SJSA1 (cell line): ENCODE measurements around the gene CTDSP2. TPM values are rescaled to one million over a fixed set of nuclear protein-coding genes. Genes with fewer than 3 reads are reported as not detected.

Experiments
- DNase-seq, 2 experiments: peaks; one replicate each; pipeline ENCODE4 v3.0.0-alpha.2; 2015 to 2020; ENCODE audit warnings: low spot score in 2 of 2, low read depth in 1 of 2
- H3K27ac ChIP-seq: fragments of 250-450 bp; sonication (Bioruptor Pico); 2 replicates; pipeline ENCODE4 v1.5.1; 2020; ENCODE audit warnings: mild to moderate bottlenecking, moderate library complexity
- H3K27me3 ChIP-seq: fragments of 250-450 bp; sonication (Bioruptor Pico); replicated peaks from 2 replicates; pipeline ENCODE4 v1.5.1; 2020; ENCODE audit warnings: mild to moderate bottlenecking, moderate library complexity
- H3K36me3 ChIP-seq: fragments of 250-450 bp; sonication (Bioruptor Pico); 2 replicates; pipeline ENCODE4 v1.5.1; 2020; ENCODE audit warnings: mild to moderate bottlenecking
- H3K4me1 ChIP-seq: fragments of 250-450 bp; sonication (Bioruptor Pico); replicated peaks from 2 replicates; pipeline ENCODE4 v1.6.1; 2021; ENCODE audit warnings: mild to moderate bottlenecking
- H3K4me3 ChIP-seq: fragments of 250-450 bp; sonication (Bioruptor Pico); 2 replicates; pipeline ENCODE4 v1.5.1; 2020; ENCODE audit warnings: mild to moderate bottlenecking
- H3K9me3 ChIP-seq: fragments of 250-450 bp; sonication (Bioruptor Pico); replicated peaks from 2 replicates; pipeline ENCODE4 v1.5.1; 2020; ENCODE audit warnings: mild to moderate bottlenecking
- total RNA-seq: library from RNA; depleted of rRNA; stranded (reverse); fragments of >200 nt; shearing (Covaris generic); gene quantifications from 2 replicates; pipeline ENCODE4 v1.2.3, GENCODE V29; 2014

The CTDSP2 gene
- total RNA-seq, 1 experiment from 2014 or later = 508 TPM

GRCh38 chr12:57841445-57841844 lies 5.1 kb downstream of the CTDSP2 start:
- H3K27me3 ChIP-seq = no peaks in the 10 kb centered on the region
- H3K4me3 ChIP-seq = no peak overlapping the region
- H3K27ac ChIP-seq = no peak overlapping the region
- peaks cover 84% of the 10 kb centered on the region for H3K36me3 ChIP-seq
- DNase-seq = peak in 1 of 2 experiments; percentile 91
- peaks cover 75% of the 10 kb centered on the region for H3K4me1 ChIP-seq
- peaks cover 5% of the 10 kb centered on the region; the same call in 1 of the 2 replicates for H3K9me3 ChIP-seq

DNA sequence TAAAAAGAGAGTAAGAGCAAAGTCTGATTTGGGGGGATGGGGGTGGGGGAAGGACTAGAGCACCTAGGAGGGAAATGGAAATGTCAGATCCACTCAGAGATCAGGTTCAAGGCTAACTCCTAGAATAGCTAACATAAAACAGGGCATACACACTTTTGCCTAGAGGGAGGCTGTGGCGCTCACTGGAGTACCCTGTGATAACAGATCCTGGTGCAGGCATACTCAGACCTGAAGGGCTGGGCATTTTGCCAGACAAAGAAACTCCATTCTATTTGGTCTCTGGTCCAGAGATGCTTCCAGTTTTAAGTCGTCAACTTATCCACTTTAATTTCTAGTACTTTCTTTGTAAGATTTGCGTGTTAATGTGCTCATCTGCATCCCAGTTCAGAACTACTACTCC lies 5.8 kb downstream of the CTDSP2 start:
- Histone ChIP-seq H3K9me3 (peaks cover under 1% of the 10 kb centered on the region; the same call in 1 of the 2 replicates), H3K36me3 (peaks cover 84% of the 10 kb centered on the region), H3K4me3 (no peak overlapping the region), H3K27ac (no peak overlapping the region), H3K27me3 (no peaks in the 10 kb centered on the region), H3K4me1 (peaks cover 79% of the 10 kb centered on the region)
- peak in 1 of 2 experiments; percentile 95 for DNase-seq

DNA sequence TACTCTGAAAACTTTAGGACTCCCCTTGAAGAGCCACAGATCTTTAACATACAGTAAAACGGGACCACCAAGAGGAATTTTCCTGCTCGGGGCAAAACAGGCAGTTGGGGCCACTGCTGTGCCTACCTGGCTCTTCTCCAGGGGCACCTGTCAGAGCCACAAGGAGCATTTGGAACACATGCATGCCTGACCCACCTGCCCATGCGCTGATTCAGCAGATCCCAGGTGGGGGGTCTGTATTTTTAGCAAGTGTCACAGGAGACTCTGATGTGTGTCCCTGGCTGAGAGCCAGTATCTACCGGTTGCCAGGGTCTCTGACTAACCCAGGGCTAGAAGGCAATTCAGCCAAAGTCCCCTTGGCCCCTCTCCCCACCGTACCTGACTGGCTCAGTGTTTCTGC lies 6.5 kb downstream of the CTDSP2 start:
- peak in 1 of 2 experiments; percentile 93 for DNase-seq
- Histone ChIP-seq H3K27me3 (no peaks in the 10 kb centered on the region), H3K4me3 (no peak overlapping the region), H3K9me3 (no peaks in the 10 kb centered on the region), H3K36me3 (peaks cover 80% of the 10 kb centered on the region), H3K27ac (no peak overlapping the region), H3K4me1 (peaks cover 78% of the 10 kb centered on the region)

GRCh38 chr12:57838594-57839302 lies 7.8 kb downstream of the CTDSP2 start:
- H3K4me1 ChIP-seq = peaks cover 67% of the 10 kb centered on the region
- no peaks in the 10 kb centered on the region for H3K27me3 ChIP-seq
- no peak overlapping the region for H3K4me3 ChIP-seq
- H3K36me3 ChIP-seq = peaks cover 70% of the 10 kb centered on the region
- H3K9me3 ChIP-seq = no peaks in the 10 kb centered on the region
- peak; percentile 75 to 82 for DNase-seq
- peak overlapping the region; percentile 0 for H3K27ac ChIP-seq

DNA sequence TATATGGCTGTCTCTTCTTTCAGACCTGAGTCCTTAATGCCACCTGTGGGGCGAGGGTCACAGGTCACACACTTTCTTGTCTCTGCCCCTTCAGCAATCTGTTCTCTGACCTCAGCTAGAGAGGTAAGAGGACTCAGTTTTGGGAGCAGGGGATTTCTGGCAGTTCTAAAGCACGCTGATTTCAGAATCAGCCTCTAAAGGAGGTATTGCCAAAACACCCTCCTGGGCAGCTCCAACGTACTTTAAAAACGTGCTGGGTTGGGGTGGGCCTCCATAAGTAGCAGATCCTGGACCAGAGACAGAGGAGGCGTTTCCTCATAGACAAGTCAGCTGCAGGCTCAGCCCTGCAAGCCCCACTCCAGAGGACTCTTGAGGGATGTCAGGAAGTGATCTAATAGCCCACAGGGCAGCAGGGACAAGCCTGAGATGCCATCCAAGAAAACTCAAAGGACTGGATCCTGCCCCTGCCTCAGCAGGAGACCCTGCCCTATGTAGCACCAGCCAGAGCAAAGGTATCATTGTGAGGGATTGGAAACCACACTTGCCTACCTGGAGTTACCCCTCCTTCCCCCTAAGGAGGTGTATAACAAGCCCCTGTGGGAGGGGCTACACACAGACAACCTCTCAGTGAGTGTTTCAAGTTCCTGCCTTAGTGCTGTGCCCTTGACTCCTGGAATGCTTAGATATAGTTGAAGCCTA lies 8.5 kb downstream of the CTDSP2 start:
- no peak for DNase-seq
- H3K9me3 ChIP-seq = no peaks in the 10 kb centered on the region
- no peaks in the 10 kb centered on the region for H3K27me3 ChIP-seq
- peak overlapping the region; percentile 0 for H3K27ac ChIP-seq
- H3K4me1 ChIP-seq = peaks cover 68% of the 10 kb centered on the region
- peaks cover 72% of the 10 kb centered on the region for H3K36me3 ChIP-seq
- no peak overlapping the region for H3K4me3 ChIP-seq

- no peak overlapping the region for H3K4me3 ChIP-seq
- no peak for DNase-seq
Measured at GRCh38 chr12:57836442-57837375, 9.8 kb downstream of the CTDSP2 start.

GRCh38 chr12:57835366-57836288 lies 10.9 kb downstream of the CTDSP2 start:
- Histone ChIP-seq H3K4me3 (no peak overlapping the region), H3K4me1 (peaks cover 68% of the 10 kb centered on the region), H3K9me3 (no peaks in the 10 kb centered on the region), H3K27me3 (no peaks in the 10 kb centered on the region), H3K27ac (no peak overlapping the region), H3K36me3 (peaks cover 63% of the 10 kb centered on the region)
- DNase-seq = peak; percentile 76 to 88

More at GRCh38 chr12:57836442-57837375, 9.8 kb downstream of the CTDSP2 start:
- Histone ChIP-seq H3K27me3 (no peaks in the 10 kb centered on the region), H3K9me3 (no peaks in the 10 kb centered on the region), H3K36me3 (peaks cover 66% of the 10 kb centered on the region), H3K27ac (peak overlapping the region; percentile 1), H3K4me1 (peaks cover 72% of the 10 kb centered on the region)

DNA sequence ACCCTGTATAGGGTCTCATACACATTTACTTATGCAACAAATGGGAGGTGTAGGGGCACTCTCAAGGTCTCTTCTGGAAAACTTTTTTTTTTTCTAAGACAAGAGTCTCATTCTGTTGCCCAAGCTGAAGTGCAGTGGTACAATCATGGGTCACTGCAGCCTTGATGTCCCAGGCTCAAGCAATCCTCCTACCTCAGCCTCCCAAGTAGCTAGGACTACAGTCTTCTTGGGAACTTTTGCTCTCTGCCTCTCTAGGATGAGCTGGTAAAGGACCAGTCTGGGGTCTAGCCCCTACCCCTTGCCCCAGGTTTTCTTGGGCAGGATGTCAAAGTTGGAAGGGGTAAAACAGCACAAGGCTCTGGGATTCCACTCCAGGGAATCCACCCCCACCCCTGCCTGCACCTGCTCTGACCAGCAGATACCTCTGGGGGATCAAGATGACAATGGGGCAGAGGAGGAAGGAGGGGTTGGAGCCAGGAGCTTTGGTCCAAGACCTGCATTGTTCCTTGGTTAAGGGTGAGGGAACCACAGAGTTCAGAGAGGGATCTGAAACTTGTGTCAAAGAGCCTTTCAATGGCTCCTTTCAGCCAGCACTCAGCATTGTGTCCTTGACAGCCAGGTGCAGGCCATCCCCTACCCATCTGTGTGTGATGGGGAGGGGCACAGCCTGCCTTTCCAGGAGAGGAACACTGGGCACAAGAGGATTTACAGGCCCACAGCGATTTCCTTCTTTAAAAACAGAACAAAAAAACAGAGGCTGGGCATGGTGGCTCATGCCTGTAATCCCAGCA lies 12.2 kb downstream of the CTDSP2 start:
- no peak overlapping the region for H3K27ac ChIP-seq
- H3K4me1 ChIP-seq = peaks cover 75% of the 10 kb centered on the region
- H3K9me3 ChIP-seq = no peaks in the 10 kb centered on the region

DNA sequence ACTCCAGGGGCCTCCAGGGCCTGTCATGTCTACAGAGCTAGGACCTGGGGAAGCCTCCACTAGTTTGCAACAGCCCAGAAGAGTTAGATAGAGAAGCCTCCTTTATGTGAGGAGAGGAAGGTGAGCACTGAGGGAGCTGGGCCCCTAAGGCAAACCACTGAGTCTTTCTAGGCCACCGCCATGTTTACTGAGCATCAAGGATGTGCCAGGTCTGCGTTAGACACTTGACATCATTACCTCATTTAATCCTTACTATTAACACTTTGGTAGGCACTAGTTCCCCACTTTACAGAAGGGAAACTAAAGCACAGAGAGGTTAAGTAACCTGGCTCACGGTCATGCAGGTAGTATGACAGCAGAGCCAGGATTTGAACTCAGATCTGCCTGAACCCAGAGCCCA lies 12.9 kb downstream of the CTDSP2 start:
- H3K4me3 ChIP-seq = no peak overlapping the region
- peaks cover 68% of the 10 kb centered on the region for H3K36me3 ChIP-seq
- peak; percentile 74 to 88 for DNase-seq
- no peak overlapping the region for H3K27ac ChIP-seq
- H3K9me3 ChIP-seq = no peaks in the 10 kb centered on the region
- H3K27me3 ChIP-seq = no peaks in the 10 kb centered on the region
- H3K4me1 ChIP-seq = peaks cover 69% of the 10 kb centered on the region

More for the DNA sequence above, 12.2 kb downstream of the CTDSP2 start:
- no peaks in the 10 kb centered on the region for H3K27me3 ChIP-seq
- peak; percentile 74 to 85 for DNase-seq
- H3K36me3 ChIP-seq = peaks cover 67% of the 10 kb centered on the region
- no peak overlapping the region for H3K4me3 ChIP-seq

GRCh38 chr12:57832966-57833365 lies 13.6 kb downstream of the CTDSP2 start:
- Histone ChIP-seq H3K27me3 (no peaks in the 10 kb centered on the region), H3K4me1 (peaks cover 62% of the 10 kb centered on the region), H3K36me3 (peaks cover 68% of the 10 kb centered on the region), H3K9me3 (no peaks in the 10 kb centered on the region), H3K4me3 (no peak overlapping the region), H3K27ac (no peak overlapping the region)
- no peak for DNase-seq

DNA sequence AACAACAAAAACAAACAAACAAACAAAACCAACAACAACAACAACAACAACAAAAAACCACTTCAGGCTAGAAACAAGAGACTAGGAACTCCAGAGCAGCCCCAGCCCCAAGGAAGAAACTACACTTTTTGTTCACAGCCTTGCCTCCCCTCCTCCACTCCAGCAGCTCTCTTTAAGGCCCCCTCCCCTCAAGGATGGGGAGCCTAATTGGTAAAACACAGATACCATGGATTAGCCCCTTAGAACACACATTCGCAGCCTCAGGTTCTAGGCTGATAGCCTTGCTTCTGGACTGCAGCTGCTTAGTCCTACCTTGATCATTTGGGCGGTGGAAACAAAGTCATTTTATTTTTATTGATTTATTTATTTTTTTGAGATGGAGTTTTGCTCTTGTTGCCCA lies 16.1 kb downstream of the CTDSP2 start:
- Histone ChIP-seq H3K36me3 (peaks cover 75% of the 10 kb centered on the region), H3K4me3 (no peak overlapping the region), H3K4me1 (peaks cover 36% of the 10 kb centered on the region), H3K27me3 (no peaks in the 10 kb centered on the region), H3K9me3 (no peaks in the 10 kb centered on the region), H3K27ac (no peak overlapping the region)
- peak in 1 of 2 experiments; percentile 85 for DNase-seq
